NCI-H1417 (cell line): ENCODE measurements around the gene POTEG.
"Not testable (repeated sequence)": the region's sequence is repeated elsewhere in the genome, so short reads cannot be mapped to it uniquely, and the experiment has no call there.

Experiments used
- DNase-seq, 3 experiments: peaks; one replicate each; lab custom pipeline; 2025; lab: John Stamatoyannopoulos, UW

Gene POTEG

DNA sequence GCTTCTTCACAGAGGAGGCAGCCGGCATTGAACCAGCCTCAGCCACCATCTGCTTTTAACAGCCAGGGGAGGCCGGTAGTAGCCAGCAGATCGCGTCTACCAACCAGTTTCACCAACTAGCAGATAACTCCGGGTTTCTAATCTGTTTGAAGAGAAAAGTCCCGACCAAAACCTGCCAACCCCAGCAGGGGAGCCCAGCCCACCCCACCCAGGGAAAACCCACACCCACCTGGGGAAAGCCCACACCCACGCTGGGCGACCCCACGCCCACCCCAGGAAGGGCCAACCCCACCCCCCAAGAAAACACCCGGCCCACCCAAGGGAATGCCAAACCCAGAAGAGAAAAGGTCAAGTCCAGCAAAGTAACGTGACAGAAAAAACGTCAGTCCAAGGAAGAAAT lies at the start of gene POTEG:
Gene POTEG, minus strand, starts transcription at position 101 of the 400 bp plus-strand sequence. Its CDS starts 52 bp downstream, at position 49.
- not testable (repeated sequence) for DNase-seq

- DNase-seq: not testable (repeated sequence)
These were observed 48.0 kb upstream of the POTEG start for GRCh38 chr14:19482093-19482492.

DNA sequence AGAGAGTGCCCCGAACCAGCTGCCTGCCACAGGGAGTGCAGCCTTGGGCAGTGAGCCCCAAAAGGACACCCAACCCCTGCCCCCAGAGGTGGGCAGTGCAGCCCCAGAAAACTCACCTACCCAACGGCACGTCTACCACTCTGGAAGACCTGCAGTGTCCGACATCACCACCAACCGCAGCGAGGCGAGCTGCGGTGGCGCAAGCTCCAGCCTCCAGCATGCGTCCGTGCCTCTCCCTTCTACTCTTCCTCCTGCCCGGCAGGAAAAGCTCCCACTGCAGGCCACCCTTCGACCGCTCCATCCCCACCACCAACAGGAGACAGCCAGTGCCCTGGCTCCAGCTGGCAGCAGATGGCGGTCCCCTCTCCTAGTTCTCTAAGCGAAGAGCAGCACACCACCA lies 47.3 kb upstream of the POTEG start:
- not testable (repeated sequence) for DNase-seq

- DNase-seq: not testable (repeated sequence)
These were observed 46.4 kb upstream of the POTEG start for GRCh38 chr14:19480491-19480890.

DNA sequence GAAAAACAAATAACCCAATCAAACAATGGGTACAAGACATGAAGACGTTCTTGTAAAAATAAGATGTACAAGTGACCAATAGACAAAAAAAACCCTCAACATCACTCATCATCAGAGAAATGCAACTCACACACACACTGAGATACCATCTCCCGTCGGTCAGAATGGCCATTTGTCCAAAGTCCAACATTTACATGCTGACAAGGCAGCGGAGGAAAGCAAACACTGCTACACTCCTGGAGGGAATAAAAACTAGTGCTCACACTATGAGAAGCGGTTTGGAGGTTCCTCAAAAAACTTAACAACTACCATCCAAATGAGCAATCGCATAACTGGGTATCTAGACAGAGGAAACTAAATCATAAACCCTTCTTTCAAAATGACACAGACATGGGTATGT lies 11.6 kb upstream of the POTEG start:
- not testable (repeated sequence) for DNase-seq

- not testable (repeated sequence) for DNase-seq
These were observed 5.7 kb upstream of the POTEG start for GRCh38 chr14:19439826-19440225.

- DNase-seq: not testable (repeated sequence)
These were observed 5.1 kb upstream of the POTEG start for GRCh38 chr14:19439219-19439618.

DNA sequence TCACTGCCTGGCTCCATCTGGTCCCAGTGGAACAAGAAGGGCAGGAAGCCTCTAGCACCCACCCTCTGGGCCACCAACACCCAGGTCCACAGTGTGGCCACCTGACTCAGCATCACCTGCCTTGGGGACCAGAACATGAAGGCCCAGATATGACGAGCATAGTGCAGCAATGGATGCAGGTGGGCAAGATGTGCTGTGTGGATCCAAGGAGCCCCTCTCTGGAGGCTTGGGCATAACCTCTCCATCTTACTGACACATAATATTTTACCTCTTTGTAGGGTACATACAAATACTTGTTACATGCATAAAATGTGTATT lies 2.9 kb upstream of the POTEG start:
- DNase-seq: not testable (repeated sequence)

- DNase-seq: not testable (repeated sequence)
These were observed 2.4 kb upstream of the POTEG start for GRCh38 chr14:19436311-19437125.

- DNase-seq: not testable (repeated sequence)
These were observed 1.7 kb upstream of the POTEG start for GRCh38 chr14:19435852-19436251.

DNA sequence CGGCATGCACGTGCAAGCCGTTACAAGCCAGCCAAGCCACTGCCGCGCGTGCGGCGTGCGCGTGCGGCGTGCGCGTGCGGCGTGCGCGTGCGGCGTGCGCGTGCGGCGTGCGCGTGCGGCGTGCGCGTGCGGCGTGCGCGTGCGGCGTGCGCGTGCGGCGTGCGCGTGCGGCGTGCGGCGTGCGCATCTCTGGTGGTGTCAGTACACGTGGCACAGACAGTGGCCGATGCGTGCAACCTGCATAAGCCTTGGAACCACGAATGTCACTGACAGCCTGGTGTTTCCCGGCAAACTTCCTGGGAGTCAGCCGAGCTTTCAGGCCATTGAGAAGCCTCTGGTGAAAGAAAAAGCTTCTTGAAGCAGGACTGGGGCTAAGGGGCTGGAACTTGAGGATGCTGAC lies 750 bp upstream of the POTEG start:
- not testable (repeated sequence) for DNase-seq

GRCh38 chr14:19433765-19434164 lies 376 bp downstream of the POTEG start:
- not testable (repeated sequence) for DNase-seq

- DNase-seq: not testable (repeated sequence)
These were observed 25.6 kb downstream of the POTEG start for GRCh38 chr14:19408519-19408918.

DNA sequence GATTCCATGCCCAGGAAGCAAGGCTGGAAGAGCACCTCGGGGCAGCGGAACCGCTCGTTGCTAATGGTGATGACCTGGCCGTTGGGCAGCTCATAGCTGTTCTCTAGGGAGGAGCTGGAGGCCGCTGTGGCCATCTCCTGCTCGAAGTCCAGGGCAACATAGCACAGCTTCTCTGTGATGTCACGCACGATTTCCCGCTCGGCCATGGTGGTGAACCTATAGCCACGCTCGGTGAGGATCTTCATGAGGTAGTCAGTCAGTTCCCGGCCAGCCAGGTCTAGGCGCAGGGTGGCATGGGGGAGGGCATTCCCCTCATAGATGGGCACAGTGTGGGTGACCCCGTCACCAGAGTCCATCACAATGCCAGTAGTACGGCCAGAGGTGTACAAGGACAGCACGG lies 32.0 kb downstream of the POTEG start:
- not testable (repeated sequence) for DNase-seq

DNA sequence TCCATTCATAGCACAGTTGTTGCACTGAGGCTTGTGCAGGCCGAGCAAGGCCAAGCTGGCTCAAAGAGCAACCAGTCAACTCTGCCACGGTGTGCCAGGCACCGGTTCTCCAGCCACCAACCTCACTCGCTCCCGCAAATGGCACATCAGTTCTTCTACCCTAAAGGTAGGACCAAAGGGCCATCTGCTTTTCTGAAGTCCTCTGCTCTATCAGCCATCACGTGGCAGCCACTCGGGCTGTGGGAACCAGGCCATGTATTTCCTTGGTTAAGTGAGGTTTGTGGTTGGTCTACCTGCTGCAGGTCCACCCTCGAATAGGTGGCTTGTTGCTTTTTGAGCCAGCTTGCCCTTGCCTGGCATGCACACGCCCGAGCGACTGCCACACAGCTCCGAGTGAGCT lies 39.4 kb downstream of the POTEG start:
- not testable (repeated sequence) for DNase-seq

DNA sequence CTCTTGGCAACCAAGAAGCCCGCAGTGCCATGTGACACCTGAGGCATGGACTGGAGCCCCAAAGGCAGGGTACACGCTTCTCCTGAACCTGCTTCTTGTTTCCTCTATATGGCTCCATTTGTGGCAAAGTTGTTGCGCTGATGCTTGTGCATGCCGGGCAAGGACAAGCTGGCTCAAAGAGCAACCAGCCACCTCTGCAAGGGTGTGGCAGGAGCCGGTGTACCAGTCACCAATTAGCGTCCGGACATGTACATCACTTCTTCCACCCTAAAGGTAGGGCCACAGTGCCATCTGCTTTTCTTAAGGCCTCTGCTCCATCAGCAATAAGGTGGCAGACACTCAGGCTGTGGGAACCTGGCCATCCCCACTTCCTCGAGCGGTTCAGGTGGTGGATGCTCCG lies 43.9 kb downstream of the POTEG start:
- not testable (repeated sequence) for DNase-seq

GRCh38 chr14:19388741-19389140 lies 45.4 kb downstream of the POTEG start:
- DNase-seq: not testable (repeated sequence)

DNA sequence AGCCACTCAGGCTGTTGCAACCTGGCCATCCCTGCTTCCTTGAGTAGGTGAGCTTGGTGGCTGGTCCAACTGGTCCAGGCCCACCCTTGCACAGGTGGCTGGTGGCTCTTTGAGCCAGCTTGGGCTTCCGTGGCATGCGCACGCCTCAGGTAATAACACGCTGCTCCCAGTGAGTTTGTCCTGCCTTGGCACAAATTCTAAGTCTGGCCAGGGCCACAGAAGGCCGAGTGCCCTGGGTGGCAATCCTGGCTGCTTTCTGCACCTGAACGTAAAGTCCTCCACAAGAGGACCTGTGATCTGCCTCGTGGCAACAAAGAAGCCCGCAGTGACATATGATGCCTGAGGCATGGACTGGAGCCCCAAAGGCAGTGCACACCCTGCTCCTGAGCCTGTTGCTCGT lies 47.1 kb downstream of the POTEG start:
- not testable (repeated sequence) for DNase-seq

GRCh38 chr14:19386309-19386708 lies 47.8 kb downstream of the POTEG start:
- DNase-seq: not testable (repeated sequence)

DNA sequence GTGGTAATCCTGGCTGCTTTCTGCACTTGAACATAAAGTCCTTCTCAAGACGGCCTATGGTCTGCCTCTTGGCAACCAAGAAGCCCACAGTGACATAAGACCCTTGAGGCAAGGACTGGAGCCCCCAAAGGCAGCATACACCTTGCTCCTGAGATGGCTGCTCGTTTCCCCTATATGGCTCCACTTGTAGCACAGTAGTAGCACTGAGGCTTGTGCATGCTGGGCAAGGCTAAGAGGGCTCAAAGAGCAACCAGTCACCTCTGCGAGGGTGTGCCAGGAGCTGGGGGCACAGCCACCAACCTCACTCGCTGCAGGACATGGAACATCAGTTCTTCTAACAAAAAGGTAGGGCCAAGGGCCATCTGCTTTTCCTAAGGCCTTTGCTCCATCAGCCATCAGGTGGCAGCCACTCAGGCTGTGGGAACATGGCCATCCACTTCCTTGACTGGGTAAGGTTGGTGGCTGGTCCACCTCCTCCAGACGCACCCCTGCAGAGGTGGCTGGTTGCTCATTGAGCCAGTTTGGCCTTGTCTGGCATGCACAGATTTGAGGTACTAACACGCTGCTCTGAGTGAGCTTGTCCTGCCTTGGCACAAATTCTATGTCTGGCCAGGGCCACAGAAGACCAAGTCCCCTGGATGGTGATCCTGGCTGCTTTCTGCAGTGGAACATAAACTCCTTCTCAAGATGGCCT lies 49.9 kb downstream of the POTEG start:
- DNase-seq: not testable (repeated sequence)

- DNase-seq: not testable (repeated sequence)
These were observed 51.0 kb downstream of the POTEG start for GRCh38 chr14:19383008-19383584.

- not testable (repeated sequence) for DNase-seq
These were observed 54.0 kb downstream of the POTEG start for GRCh38 chr14:19380137-19380536.

DNA sequence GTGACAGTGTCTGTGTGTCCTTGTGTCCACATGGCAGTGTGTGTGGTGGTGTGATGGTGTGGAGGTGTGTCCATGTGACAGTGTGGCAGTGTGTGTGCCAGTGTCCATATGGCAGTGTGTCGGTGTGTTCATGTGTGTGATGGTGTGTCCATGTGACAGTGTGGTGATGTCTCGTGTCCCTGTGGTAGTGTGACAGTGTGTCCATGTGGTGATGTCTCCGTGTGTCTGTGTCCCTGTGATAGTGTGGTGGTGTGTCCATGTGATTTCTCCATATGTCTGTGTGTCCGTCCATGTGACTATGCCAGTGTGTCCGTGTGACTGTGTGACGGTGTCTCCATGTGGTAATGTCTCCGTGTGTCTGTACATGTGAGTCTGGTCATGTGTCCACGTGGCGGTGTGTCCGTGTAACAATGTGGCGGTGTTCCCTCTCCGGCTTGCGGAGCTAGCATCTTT lies 59.7 kb downstream of the POTEG start:
- DNase-seq: not testable (repeated sequence)
